GM12892 (cell line): Measurements from ENCODE around the gene RIC3.

ENCODE experiments used
- DNase-seq: peaks from one replicate; pipeline ENCODE4 v3.0.0; 2011; ENCODE audit not compliant: insufficient read length
- FAIRE-seq: peaks from 2 replicates; lab custom pipeline; 2011; peaks lifted over from hg19 to GRCh38; lab: Jason Lieb, UNC
- POLR2A ChIP-seq: IDR thresholded peaks from 2 replicates; pipeline ENCODE4 v1.6.1; 2011; ENCODE audit warnings: low read depth, low read length, control low read depth
- POLR2AphosphoS5 ChIP-seq: IDR thresholded peaks from 2 replicates; pipeline ENCODE4 v1.6.1; 2011; ENCODE audit warnings: low read depth, low read length, control low read depth
- TAF1 ChIP-seq: IDR thresholded peaks from 2 replicates; pipeline ENCODE4 v1.6.1; 2011; ENCODE audit warnings: low read depth, mild to moderate bottlenecking, control low read depth, low read length, borderline replicate concordance

Gene RIC3

GRCh38 chr11:8204025-8204424 lies 35.2 kb upstream of the RIC3 start:
- no peak for TF ChIP-seq POLR2AphosphoS5
- DNase-seq (no peak), FAIRE-seq (no peak)

GRCh38 chr11:8203414-8203715 lies 34.5 kb upstream of the RIC3 start:
- TF ChIP-seq TAF1 (no peak), POLR2A (no peak), POLR2AphosphoS5 (no peak)
- no peak for FAIRE-seq

GRCh38 chr11:8202516-8203413 lies 33.9 kb upstream of the RIC3 start:
- TF ChIP-seq POLR2A (no peak), POLR2AphosphoS5 (no peak), TAF1 (no peak)

More at GRCh38 chr11:8203414-8203715, 34.5 kb upstream of the RIC3 start:
- no peak for DNase-seq

GRCh38 chr11:8201644-8202365 lies 33.0 kb upstream of the RIC3 start:
- FAIRE-seq (peak; percentile 21), DNase-seq (no peak)
- no peak for TF ChIP-seq POLR2A
- TF ChIP-seq TAF1: no peak
- no peak for TF ChIP-seq POLR2AphosphoS5

More at GRCh38 chr11:8202516-8203413, 33.9 kb upstream of the RIC3 start:
- no peak for DNase-seq
- no peak for FAIRE-seq

- FAIRE-seq: no peak
- TF ChIP-seq POLR2AphosphoS5 (no peak), TAF1 (no peak), POLR2A (no peak)
- DNase-seq: no peak
Measured at GRCh38 chr11:8199676-8200075, 30.9 kb upstream of the RIC3 start.

- peak; percentile 24 for FAIRE-seq
- TF ChIP-seq TAF1: no peak
- no peak for TF ChIP-seq POLR2A
- TF ChIP-seq POLR2AphosphoS5: no peak
- DNase-seq: no peak
Measured at GRCh38 chr11:8196749-8197148, 27.9 kb upstream of the RIC3 start.

GRCh38 chr11:8194956-8195355 lies 26.1 kb upstream of the RIC3 start:
- TF ChIP-seq TAF1 (no peak), POLR2A (no peak), POLR2AphosphoS5 (no peak)
- DNase-seq (no peak), FAIRE-seq (no peak)

GRCh38 chr11:8192896-8193209 lies 24.0 kb upstream of the RIC3 start:
- no peak for DNase-seq
- FAIRE-seq: no peak
- no peak for TF ChIP-seq POLR2A
- no peak for TF ChIP-seq POLR2AphosphoS5
- no peak for TF ChIP-seq TAF1

- DNase-seq (peak; percentile 58), FAIRE-seq (peak; percentile 94)
- TF ChIP-seq POLR2A (no peak), TAF1 (no peak), POLR2AphosphoS5 (no peak)
Measured at GRCh38 chr11:8192016-8192895, 23.4 kb upstream of the RIC3 start.

GRCh38 chr11:8190431-8190830 lies 21.6 kb upstream of the RIC3 start:
- no peak for DNase-seq
- no peak for FAIRE-seq

GRCh38 chr11:8186429-8186828 lies 17.6 kb upstream of the RIC3 start:
- FAIRE-seq: no peak
- TF ChIP-seq POLR2AphosphoS5 (no peak), POLR2A (no peak), TAF1 (no peak)

More at GRCh38 chr11:8190431-8190830, 21.6 kb upstream of the RIC3 start:
- TF ChIP-seq TAF1 (no peak), POLR2AphosphoS5 (no peak), POLR2A (no peak)

GRCh38 chr11:8183111-8183510 lies 14.3 kb upstream of the RIC3 start:
- DNase-seq (no peak), FAIRE-seq (no peak)
- TF ChIP-seq POLR2A: no peak
- TF ChIP-seq POLR2AphosphoS5: no peak
- TF ChIP-seq TAF1: no peak

More at GRCh38 chr11:8186429-8186828, 17.6 kb upstream of the RIC3 start:
- DNase-seq: no peak
